A673 (cell line): ENCODE data around the gene PDXDC1. TPM values are rescaled to one million over a fixed set of nuclear protein-coding genes. Genes with fewer than 3 reads are reported as not detected.
"Not testable (repeated sequence)": the region's sequence is repeated elsewhere in the genome, so short reads cannot be mapped to it uniquely, and the experiment has no call there.

ENCODE experiments used
- BruUV-seq: library from RNA; stranded (reverse); fragments of 400-500 nt; replicated peaks from 2 replicates; lab custom pipeline; 2021; lab: Mats Ljungman, UMichigan
- CTCF ChIA-PET: fragments of 300-600 bp; sonication (Branson Sonifier 250); formaldehyde crosslinking; loops from one replicate; lab custom pipeline; 2022; ENCODE audit warnings: antibody characterized with exemption; lab: Charles Lee
- POLR2A ChIA-PET: fragments of 300-600 bp; sonication (Branson Sonifier 250); formaldehyde crosslinking; loops from one replicate; lab custom pipeline; 2022; ENCODE audit warnings: antibody characterized with exemption; ENCODE audit not compliant: low non-redundant PET; lab: Charles Lee
- DNase-seq: peaks from one replicate; pipeline ENCODE4 v3.0.0-alpha.2; 2015; ENCODE audit warnings: low spot score
- H3K27ac ChIP-seq: fragments of 200-600 bp; sonication (generic); 2 replicates; pipeline ENCODE4 v1.5.1; 2016; ENCODE audit warnings: mixed run types, low read depth, mild to moderate bottlenecking, mixed read lengths, antibody characterized with exemption, low read length; ENCODE audit not compliant: poor library complexity, severe bottlenecking
- H3K27me3 ChIP-seq: fragments of 200-600 bp; sonication (generic); replicated peaks from 2 replicates; pipeline ENCODE4 v1.6.1; 2017; ENCODE audit warnings: mixed run types, low read depth, mild to moderate bottlenecking, mixed read lengths, antibody characterized with exemption, low read length; ENCODE audit not compliant: insufficient read depth, poor library complexity
- H3K36me3 ChIP-seq: fragments of 200-600 bp; sonication (generic); 2 replicates; pipeline ENCODE4 v1.6.1; 2016; ENCODE audit warnings: mixed run types, mild to moderate bottlenecking, mixed read lengths, antibody characterized with exemption, low read length; ENCODE audit not compliant: insufficient read depth, poor library complexity, severe bottlenecking
- H3K4me1 ChIP-seq: fragments of 200-600 bp; sonication (generic); 2 replicates; pipeline ENCODE4 v1.6.1; 2017; ENCODE audit warnings: mixed run types, mild to moderate bottlenecking, mixed read lengths, antibody characterized with exemption, low read length; ENCODE audit not compliant: insufficient read depth, poor library complexity, severe bottlenecking
- H3K4me3 ChIP-seq: fragments of 200-600 bp; sonication (generic); 2 replicates; pipeline ENCODE4 v1.5.1; 2016; ENCODE audit warnings: low read depth, mixed run types, mild to moderate bottlenecking, mixed read lengths, low read length; ENCODE audit not compliant: poor library complexity, severe bottlenecking
- H3K9me3 ChIP-seq: fragments of 200-600 bp; sonication (generic); 2 replicates; pipeline ENCODE4 v1.6.1; 2016; ENCODE audit warnings: mixed run types, low read depth, mild to moderate bottlenecking, mixed read lengths, antibody characterized with exemption, low read length; ENCODE audit not compliant: poor library complexity, severe bottlenecking
- intact Hi-C: fragments of 100-400 bp; cut with micrococcal nuclease; formaldehyde crosslinking; loops from one replicate; pipeline ENCODE4 v1.10.0; 2022; ENCODE audit not compliant: unreplicated experiment
- total RNA-seq: library from RNA; stranded (reverse); gene quantifications from 2 replicates; pipeline ENCODE4 v1.2.3, GENCODE V29; 2021

The PDXDC1 gene
- total RNA-seq, 1 experiment from 2014 or later: 103 TPM

GRCh38 chr16:14982521-14982920 is 7.7 kb downstream of the PDXDC1 start:
- intact Hi-C loops, BruUV-seq, H3K27ac ChIP-seq, POLR2A ChIA-PET, H3K9me3 ChIP-seq, H3K4me3 ChIP-seq, H3K4me1 ChIP-seq, H3K27me3 ChIP-seq, CTCF ChIA-PET, H3K36me3 ChIP-seq, DNase-seq: not testable (repeated sequence)

GRCh38 chr16:14988092-14988491 is 13.3 kb downstream of the PDXDC1 start:
- intact Hi-C loops, H3K36me3 ChIP-seq, H3K9me3 ChIP-seq, BruUV-seq, H3K27me3 ChIP-seq, H3K27ac ChIP-seq, DNase-seq, H3K4me1 ChIP-seq, H3K4me3 ChIP-seq, CTCF ChIA-PET: not testable (repeated sequence)
- POLR2A ChIA-PET: interaction anchor here (0.6 kb wide), 1 partner anchor 755 kb away, joined by 8 read pairs; no protein-coding TSS in a partner anchor

- H3K9me3 ChIP-seq, H3K4me3 ChIP-seq, DNase-seq, H3K27me3 ChIP-seq, H3K27ac ChIP-seq, H3K4me1 ChIP-seq, CTCF ChIA-PET, intact Hi-C loops, H3K36me3 ChIP-seq, BruUV-seq, POLR2A ChIA-PET: not testable (repeated sequence)
These were observed 13.9 kb downstream of the PDXDC1 start for GRCh38 chr16:14988661-14989191.

GRCh38 chr16:14989291-14990281 is 14.8 kb downstream of the PDXDC1 start:
- POLR2A ChIA-PET, DNase-seq, H3K4me1 ChIP-seq, BruUV-seq, H3K4me3 ChIP-seq, H3K27ac ChIP-seq, CTCF ChIA-PET, H3K27me3 ChIP-seq, intact Hi-C loops, H3K9me3 ChIP-seq, H3K36me3 ChIP-seq: not testable (repeated sequence)

GRCh38 chr16:14993277-14994151 is 18.7 kb downstream of the PDXDC1 start:
- H3K4me3 ChIP-seq, H3K27ac ChIP-seq, H3K9me3 ChIP-seq, intact Hi-C loops, H3K36me3 ChIP-seq, H3K27me3 ChIP-seq, CTCF ChIA-PET, DNase-seq, POLR2A ChIA-PET, H3K4me1 ChIP-seq: not testable (repeated sequence)
- TSS peak; percentile 12 for BruUV-seq

DNA sequence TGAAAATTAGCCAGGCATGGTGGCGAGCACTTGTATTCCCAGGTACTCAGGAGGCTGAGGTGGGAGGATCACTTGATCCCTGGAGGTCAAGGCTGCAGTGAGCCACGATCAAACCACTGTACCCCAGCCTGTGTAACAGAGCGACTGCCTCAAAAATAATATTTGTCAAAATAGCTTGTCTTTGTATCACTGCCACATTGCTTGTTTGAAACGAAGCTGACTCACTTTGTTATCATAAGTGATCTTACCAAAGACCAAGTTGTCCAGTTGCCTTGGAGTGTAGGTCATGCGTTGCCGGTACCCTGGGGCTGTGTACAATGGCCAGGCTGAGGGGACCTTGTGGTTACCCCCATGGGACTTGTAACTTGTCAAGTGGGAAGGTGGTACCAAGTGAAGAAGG is 21.9 kb downstream of the PDXDC1 start:
- H3K27me3 ChIP-seq, BruUV-seq, H3K4me1 ChIP-seq, H3K4me3 ChIP-seq, H3K9me3 ChIP-seq, POLR2A ChIA-PET, intact Hi-C loops, DNase-seq, H3K36me3 ChIP-seq, CTCF ChIA-PET, H3K27ac ChIP-seq: not testable (repeated sequence)

GRCh38 chr16:14998300-14998699 is 23.5 kb downstream of the PDXDC1 start:
- H3K27me3 ChIP-seq, POLR2A ChIA-PET, H3K4me1 ChIP-seq, DNase-seq, H3K36me3 ChIP-seq, CTCF ChIA-PET, intact Hi-C loops, BruUV-seq, H3K9me3 ChIP-seq, H3K27ac ChIP-seq, H3K4me3 ChIP-seq: not testable (repeated sequence)
